HG03045 (cell line): Measurements from ENCODE around the gene GCNT4.

Experiments used
- ATAC-seq: cut with Tn5 transposase; IDR thresholded peaks from one replicate; pipeline ENCODE4 v1.9.1; 2021; ENCODE audit warnings: mild to moderate bottlenecking, moderate library complexity; ENCODE audit not compliant: unreplicated experiment

GCNT4 gene

DNA sequence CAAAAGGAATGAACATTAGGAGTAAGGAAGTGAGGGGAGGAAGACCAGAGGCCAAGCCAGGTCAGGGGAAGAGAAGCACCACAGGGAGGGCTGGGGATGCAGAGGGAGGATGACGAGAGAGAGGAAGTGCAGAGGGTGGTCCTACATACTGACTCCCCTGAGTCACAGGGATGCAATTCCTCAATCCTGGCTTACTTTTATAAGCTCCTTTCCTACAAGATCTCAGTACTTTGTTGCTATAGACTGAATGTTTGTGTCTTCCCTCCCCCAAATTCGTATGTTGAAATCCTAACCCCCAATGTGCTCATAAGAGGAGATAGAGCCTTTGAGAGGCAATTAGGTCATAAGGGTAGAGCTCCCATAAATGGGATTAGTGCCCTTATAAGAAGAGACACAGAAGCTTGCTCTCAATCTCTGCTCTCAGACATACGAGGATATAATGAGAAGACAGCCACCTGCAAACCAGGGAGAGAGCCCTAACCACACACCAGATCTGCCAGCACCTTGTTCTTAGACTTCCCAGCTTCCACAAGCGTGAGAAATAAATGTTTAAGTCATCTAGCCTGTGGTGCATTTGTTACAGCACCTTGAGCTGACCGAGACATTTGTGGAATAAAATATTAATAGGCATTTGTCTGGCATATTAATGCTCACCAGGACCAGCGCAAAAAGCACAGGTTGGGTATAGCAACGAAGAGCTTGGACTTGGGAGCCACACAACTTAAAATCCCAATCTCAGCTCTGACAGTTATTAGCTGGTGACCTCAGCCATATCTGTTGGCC is 33.4 kb downstream of the GCNT4 start:
- ATAC-seq: no peak

DNA sequence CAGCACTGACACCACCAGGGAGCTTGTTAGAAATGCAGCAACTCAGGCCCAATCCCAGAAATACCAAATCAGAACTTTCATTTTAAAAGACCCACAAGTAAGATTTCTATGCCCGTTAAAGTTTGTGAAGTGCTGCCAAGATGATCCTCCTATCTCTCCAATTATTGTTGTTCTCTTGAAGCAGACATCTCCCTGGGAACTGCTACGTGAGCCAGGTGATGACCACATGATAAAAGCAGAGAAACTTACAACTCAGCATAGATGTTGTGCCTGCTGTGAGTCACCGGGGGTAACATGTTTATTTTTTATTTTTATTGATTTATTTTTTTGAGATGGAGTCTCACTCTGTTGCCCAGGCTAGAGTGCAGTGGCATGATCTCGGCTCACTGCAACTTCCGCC is 34.4 kb downstream of the GCNT4 start:
- no peak for ATAC-seq

DNA sequence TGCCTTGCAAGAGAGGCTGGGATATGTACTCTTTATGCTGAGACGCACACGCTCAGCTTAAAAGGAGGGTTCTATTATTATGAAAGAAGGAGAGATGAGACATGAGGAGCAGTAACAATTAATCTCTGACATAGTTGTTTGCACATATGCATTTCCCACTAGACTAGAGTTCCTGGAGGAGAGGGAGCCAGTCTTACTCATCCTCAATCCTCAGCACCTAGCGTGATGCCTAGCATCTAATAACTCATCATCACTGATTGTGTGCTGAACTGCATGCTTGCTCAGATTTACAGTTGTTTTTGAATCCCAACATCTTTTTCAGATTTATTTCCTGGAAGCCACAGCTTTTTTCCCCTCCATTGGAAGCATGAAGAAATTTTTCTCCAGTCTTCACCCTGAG is 35.5 kb downstream of the GCNT4 start:
- no peak for ATAC-seq

DNA sequence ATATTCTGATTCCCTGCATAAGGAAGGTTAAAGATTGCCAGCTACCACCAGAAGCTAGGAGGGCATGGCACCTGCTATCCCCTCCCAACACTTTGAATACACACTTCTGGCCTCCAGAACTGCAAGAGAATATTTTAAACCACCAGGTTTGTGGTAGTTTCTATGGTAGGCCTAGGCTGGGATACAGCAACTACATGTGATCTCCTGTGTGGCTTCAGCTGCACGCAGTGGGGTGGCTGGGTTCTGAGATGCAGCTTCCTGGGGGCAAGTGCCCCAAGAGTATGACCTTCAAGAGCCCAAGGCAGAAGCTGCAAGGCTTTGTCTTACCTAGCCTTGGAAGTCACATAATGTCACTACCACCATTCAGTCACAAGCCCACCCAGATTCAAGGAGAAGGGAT is 39.6 kb downstream of the GCNT4 start:
- no peak for ATAC-seq

DNA sequence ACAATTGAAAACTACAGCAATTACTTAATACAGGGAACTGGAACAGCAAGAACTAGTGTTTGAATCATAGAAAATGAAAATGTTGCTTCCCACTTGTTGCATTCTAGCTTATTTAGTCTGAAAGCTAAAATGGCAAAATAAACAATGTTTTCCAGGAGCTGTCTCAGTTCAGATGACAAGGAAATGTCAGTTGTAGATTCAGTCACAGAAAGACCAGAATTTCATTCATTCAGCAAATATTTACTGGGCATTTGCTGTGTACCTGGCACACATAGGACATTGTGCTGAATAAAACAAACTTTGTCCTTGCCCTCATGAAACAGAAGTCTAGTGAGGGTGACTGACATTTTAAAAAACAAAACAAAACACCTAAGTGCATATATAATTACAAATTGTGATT is 41.5 kb downstream of the GCNT4 start:
- no peak for ATAC-seq

DNA sequence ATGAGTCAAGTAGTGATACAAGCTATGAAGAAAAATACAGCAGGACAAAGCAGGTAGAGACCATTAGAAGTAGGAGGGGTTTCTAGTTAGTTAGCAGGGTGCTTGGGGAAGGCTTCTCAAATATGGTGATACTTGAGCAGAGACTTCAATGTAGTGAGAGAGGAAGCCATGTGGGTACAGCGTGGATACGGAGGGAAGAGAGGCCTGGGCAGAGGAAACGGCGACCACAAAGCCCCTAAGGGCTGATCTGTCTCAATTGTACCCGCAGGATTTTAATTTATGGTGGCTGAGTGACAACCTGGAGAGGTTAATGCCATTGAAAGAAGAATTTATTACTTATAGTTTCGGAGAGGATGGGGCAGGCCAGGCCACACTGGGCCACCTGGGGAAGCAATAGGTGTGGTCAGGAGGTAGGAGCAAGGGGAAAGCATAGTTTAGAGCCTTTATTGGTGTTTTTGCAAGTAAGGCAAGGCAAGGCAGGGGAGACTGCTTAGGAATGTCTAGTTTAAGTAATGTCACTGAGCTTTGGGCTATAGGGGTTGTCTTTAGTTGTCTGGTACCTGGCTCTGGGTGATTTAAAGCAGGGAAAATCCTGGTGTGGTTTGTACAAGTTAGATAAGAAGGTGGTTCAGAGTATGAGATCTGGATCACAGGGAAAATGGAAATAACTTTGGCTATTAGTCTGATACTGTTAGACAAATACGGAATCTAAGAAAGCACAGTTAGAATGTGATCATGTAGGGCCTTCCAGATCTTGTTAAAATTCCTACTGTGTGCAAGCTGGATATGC is 42.6 kb downstream of the GCNT4 start:
- ATAC-seq: no peak

DNA sequence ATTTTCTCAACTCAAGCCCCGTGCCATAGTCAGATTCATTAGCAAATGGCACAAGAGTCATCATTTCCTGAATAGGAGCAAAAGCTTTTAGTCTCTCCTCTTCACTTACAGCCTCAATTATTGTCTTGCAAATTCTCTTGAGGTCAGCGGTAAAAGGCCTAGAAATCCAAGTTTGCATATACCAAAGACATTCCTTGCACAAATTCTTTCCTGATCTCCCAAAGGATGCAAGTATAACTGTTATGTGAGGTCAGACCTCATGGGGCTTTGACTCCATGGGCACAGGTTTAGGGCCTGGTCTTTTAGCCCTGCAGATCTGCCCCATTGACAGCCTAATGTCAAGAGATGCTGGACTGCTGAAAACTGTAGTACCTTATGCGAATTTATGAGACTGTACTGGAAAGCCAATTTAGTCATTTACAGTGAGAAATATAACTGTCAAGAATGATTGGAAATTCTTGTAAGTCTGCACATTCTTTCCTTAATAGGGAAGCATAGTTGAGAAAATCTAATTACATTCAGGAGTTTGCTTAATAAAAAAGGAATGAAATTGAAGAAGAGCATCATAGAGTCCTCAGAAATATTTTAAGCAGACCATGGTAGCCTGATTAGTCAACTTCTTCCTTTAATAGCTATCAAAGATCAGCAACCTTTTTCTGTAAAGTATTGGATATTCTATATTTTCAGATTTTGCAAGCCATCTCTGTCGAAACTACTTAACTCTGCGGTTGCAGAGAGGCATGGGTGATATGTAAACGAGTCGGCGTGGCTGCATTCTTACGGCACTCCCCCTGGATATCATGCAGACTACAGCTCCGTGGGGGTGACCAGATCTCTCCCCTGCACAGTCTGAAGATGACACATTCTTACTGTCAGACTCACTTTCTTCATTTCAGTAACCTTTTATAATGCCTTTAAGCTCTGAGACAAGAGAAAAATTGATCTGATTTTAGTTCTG is 45.2 kb downstream of the GCNT4 start:
- ATAC-seq: no peak

DNA sequence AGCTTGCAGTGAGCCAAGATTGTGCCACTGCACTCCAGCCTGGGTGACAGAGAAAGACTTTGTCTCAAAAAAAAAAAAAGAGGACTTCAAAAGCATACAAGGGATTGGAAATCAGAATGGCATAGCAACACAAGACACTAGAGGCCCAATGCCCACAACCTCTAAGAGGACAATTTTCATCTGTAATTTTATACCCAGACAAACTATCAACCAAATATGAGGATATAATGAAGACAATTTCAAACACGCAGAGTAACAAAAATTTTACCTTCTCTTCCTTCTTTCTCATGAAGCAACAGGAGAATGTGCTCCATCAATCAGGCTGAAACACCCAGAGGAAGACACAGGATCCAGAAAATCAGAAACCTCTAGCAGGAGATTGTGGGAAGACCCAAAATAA is 46.8 kb downstream of the GCNT4 start:
- ATAC-seq: no peak
